GM12878 (cell line): Measurements from ENCODE around the gene PDGFC.

Experiments used
- FOS ChIP-seq: IDR thresholded peaks from 3 replicates; pipeline ENCODE4 v1.6.1; 2011; ENCODE audit warnings: borderline replicate concordance; ENCODE audit not compliant: insufficient read length; ENCODE audit errors: extremely low read depth
- FOXM1 ChIP-seq: IDR thresholded peaks from 2 replicates; pipeline ENCODE4 v1.6.1; 2012; ENCODE audit warnings: low read depth, mild to moderate bottlenecking, inconsistent platforms, low read length, moderate library complexity
- GABPA ChIP-seq: IDR thresholded peaks from 2 replicates; pipeline ENCODE4 v1.6.1; 2014; ENCODE audit warnings: antibody characterized with exemption, low read depth, mild to moderate bottlenecking, inconsistent platforms
- HDAC2 ChIP-seq: fragments of 200-600 bp; sonication (generic); IDR thresholded peaks from 2 replicates; pipeline ENCODE4 v1.6.1; 2017
- IKZF1 ChIP-seq: fragments of 450-650 bp; conservative IDR thresholded peaks from 2 replicates; pipeline ENCODE4 v1.6.1; 2017; ENCODE audit warnings: antibody characterized with exemption, mild to moderate bottlenecking
- NFIC ChIP-seq: IDR thresholded peaks from 2 replicates; pipeline ENCODE4 v1.6.1; 2012; ENCODE audit warnings: low read depth, mild to moderate bottlenecking, inconsistent platforms, low read length, moderate library complexity
- POLR2AphosphoS2 ChIP-seq: IDR thresholded peaks from 2 replicates; pipeline ENCODE4 v1.6.1; 2011; ENCODE audit warnings: low read depth, mild to moderate bottlenecking, low read length, improper control_type of control experiment, moderate library complexity
- RFX5 ChIP-seq: IDR thresholded peaks from 2 replicates; pipeline ENCODE4 v1.6.1; 2011; ENCODE audit warnings: low read depth, low read length, improper control_type of control experiment
- SPI1 ChIP-seq: IDR thresholded peaks from 2 replicates; pipeline ENCODE4 v1.6.1; 2011; ENCODE audit warnings: low read depth, mild to moderate bottlenecking, low read length, moderate library complexity, borderline replicate concordance; ENCODE audit not compliant: insufficient read depth
- SREBF2 ChIP-seq: IDR thresholded peaks from 2 replicates; pipeline ENCODE4 v1.6.1; 2012; ENCODE audit warnings: mild to moderate bottlenecking, low read length
- TF ChIP-seq, protein P1 (sequence below), 3 experiments: IDR thresholded peaks in 2 of 3; conservative IDR thresholded peaks in 1 of 3; 2 replicates each; pipeline ENCODE4 v1.5.1; 2011; ENCODE audit warnings: low read depth in 3 of 3, low read length in 3 of 3, mild to moderate bottlenecking in 3 of 3, control low read depth in 2 of 3, moderate library complexity in 2 of 3, inconsistent platforms in 1 of 3, mixed read lengths in 1 of 3; ENCODE audit not compliant: control insufficient read depth in 2 of 3, insufficient read depth in 1 of 3; ENCODE audit errors: extremely low read depth in 1 of 3
- TF ChIP-seq, protein P2 (sequence below): IDR thresholded peaks from 2 replicates; pipeline ENCODE4 v1.6.1; 2011; ENCODE audit warnings: mild to moderate bottlenecking, low read depth, low read length, moderate library complexity; ENCODE audit not compliant: insufficient replicate concordance
- TF ChIP-seq, protein P3 (sequence below): IDR thresholded peaks from 2 replicates; pipeline ENCODE4 v1.6.1; 2012; ENCODE audit warnings: low read length, inconsistent platforms
- TF ChIP-seq, protein P4 (sequence below): IDR thresholded peaks from 2 replicates; pipeline ENCODE4 v1.6.1; 2011; ENCODE audit warnings: low read depth, mild to moderate bottlenecking, low read length, moderate library complexity, borderline replicate concordance; ENCODE audit errors: extremely low read depth

DNA sequence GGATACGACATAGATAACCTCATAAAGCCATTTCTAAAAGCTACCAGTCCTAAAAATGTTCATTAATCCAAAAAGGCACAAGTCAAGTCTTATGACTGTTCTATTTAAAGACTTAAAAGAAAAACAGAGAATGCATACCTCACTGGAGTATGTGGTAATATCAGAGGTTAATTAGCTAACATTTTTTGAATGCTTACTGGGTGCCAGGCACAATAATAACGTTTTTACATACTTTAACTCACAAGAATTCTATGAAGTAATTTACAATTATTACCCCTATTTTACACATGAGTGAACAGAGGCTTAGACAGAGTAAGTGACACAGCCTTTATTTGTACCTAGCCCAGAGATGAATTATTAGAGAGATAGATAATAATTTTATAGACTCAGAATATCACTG lies 207.5 kb downstream of the PDGFC start:
- no peak for TF ChIP-seq FOXM1
- TF ChIP-seq GABPA: no peak
- TF ChIP-seq SREBF2: no peak
- TF ChIP-seq, protein P1, sequence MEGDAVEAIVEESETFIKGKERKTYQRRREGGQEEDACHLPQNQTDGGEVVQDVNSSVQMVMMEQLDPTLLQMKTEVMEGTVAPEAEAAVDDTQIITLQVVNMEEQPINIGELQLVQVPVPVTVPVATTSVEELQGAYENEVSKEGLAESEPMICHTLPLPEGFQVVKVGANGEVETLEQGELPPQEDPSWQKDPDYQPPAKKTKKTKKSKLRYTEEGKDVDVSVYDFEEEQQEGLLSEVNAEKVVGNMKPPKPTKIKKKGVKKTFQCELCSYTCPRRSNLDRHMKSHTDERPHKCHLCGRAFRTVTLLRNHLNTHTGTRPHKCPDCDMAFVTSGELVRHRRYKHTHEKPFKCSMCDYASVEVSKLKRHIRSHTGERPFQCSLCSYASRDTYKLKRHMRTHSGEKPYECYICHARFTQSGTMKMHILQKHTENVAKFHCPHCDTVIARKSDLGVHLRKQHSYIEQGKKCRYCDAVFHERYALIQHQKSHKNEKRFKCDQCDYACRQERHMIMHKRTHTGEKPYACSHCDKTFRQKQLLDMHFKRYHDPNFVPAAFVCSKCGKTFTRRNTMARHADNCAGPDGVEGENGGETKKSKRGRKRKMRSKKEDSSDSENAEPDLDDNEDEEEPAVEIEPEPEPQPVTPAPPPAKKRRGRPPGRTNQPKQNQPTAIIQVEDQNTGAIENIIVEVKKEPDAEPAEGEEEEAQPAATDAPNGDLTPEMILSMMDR (IDR thresholded peaks at IDR 0.05 in 2 of 3, conservative IDR thresholded peaks at IDR 0.05 in 1 of 3; ENCODE audit: control insufficient read depth in 2 of 3, extremely low read depth in 1 of 3, insufficient read depth in 1 of 3, low read depth in 3 of 3, low read length in 3 of 3): no peak
- TF ChIP-seq, protein P2, sequence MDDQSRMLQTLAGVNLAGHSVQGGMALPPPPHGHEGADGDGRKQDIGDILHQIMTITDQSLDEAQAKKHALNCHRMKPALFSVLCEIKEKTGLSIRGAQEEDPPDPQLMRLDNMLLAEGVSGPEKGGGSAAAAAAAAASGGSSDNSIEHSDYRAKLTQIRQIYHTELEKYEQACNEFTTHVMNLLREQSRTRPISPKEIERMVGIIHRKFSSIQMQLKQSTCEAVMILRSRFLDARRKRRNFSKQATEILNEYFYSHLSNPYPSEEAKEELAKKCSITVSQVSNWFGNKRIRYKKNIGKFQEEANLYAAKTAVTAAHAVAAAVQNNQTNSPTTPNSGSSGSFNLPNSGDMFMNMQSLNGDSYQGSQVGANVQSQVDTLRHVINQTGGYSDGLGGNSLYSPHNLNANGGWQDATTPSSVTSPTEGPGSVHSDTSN: no peak
- TF ChIP-seq POLR2AphosphoS2: no peak
- no peak for TF ChIP-seq SPI1
- TF ChIP-seq, protein P3, sequence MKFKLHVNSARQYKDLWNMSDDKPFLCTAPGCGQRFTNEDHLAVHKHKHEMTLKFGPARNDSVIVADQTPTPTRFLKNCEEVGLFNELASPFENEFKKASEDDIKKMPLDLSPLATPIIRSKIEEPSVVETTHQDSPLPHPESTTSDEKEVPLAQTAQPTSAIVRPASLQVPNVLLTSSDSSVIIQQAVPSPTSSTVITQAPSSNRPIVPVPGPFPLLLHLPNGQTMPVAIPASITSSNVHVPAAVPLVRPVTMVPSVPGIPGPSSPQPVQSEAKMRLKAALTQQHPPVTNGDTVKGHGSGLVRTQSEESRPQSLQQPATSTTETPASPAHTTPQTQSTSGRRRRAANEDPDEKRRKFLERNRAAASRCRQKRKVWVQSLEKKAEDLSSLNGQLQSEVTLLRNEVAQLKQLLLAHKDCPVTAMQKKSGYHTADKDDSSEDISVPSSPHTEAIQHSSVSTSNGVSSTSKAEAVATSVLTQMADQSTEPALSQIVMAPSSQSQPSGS: no peak
- TF ChIP-seq, protein P4, sequence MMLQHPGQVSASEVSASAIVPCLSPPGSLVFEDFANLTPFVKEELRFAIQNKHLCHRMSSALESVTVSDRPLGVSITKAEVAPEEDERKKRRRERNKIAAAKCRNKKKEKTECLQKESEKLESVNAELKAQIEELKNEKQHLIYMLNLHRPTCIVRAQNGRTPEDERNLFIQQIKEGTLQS: no peak
- no peak for TF ChIP-seq FOS
- TF ChIP-seq RFX5: no peak
- TF ChIP-seq IKZF1: no peak
- TF ChIP-seq HDAC2: no peak
- no peak for TF ChIP-seq NFIC
